ENCODE results near the gene ATF7. TPM values are rescaled to one million over a fixed set of nuclear protein-coding genes. Genes with fewer than 3 reads are reported as not detected.

The ATF7 gene
- total RNA-seq, 1 experiment from 2014 or later: 24.7 TPM

DNA sequence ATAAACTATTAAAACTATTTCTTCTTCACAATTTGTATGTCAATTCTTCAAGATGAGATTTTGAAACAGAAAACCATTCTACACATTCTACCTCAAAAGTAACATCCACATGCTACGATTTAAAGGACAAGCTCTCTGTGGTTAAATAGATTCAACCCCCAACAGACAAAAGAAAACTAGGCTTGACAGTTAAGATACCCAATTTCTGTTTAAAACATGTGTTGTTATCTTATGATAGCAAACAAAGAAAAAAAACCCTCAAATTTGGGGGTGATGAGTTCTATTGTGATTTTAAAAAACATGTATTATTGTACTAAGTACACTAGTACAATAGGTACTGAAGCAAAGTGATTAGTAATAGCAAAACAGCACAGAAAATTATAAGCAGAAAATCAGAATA is 33.8 kb downstream of the ATF7 start:
- Histone ChIP-seq H2AFZ (no peak overlapping the region), H3K4me1 (replicated peaks; ENCODE audit: insufficient read depth) (no peaks in the 10 kb centered on the region), H3K9me2 (ENCODE audit: insufficient read depth) (no peaks in the 10 kb centered on the region), H3K27ac (no peak overlapping the region), H3K36me3 (ENCODE audit: low read depth) (no peaks in the 10 kb centered on the region), H3K27me3 (ENCODE audit: insufficient read depth, low read depth) (no peaks in the 10 kb centered on the region), H3K9me3 (ENCODE audit: insufficient read depth, low read depth) (no peaks in the 10 kb centered on the region), H3F3A (ENCODE audit: insufficient read depth, low read depth) (no peaks in the 10 kb centered on the region), H4K20me1 (ENCODE audit: insufficient read depth) (no peaks in the 10 kb centered on the region; the same call in 1 of the 2 replicates), H3K4me3 (no peak overlapping the region), H3K79me2 (ENCODE audit: low read depth) (no peaks in the 10 kb centered on the region), H3K4me2 (no peak overlapping the region)
- ChIA-PET CTCF (interaction anchor here (0.7 kb wide), 1 partner anchor 24 kb away, joined by 4 read pairs; no protein-coding TSS in a partner anchor), POLR2A (ENCODE audit: unreplicated experiment) (no interaction called here)
- TF ChIP-seq, protein P1, sequence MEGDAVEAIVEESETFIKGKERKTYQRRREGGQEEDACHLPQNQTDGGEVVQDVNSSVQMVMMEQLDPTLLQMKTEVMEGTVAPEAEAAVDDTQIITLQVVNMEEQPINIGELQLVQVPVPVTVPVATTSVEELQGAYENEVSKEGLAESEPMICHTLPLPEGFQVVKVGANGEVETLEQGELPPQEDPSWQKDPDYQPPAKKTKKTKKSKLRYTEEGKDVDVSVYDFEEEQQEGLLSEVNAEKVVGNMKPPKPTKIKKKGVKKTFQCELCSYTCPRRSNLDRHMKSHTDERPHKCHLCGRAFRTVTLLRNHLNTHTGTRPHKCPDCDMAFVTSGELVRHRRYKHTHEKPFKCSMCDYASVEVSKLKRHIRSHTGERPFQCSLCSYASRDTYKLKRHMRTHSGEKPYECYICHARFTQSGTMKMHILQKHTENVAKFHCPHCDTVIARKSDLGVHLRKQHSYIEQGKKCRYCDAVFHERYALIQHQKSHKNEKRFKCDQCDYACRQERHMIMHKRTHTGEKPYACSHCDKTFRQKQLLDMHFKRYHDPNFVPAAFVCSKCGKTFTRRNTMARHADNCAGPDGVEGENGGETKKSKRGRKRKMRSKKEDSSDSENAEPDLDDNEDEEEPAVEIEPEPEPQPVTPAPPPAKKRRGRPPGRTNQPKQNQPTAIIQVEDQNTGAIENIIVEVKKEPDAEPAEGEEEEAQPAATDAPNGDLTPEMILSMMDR (conservative IDR thresholded peaks at IDR 0.05): no peak
- no peak for TF ChIP-seq EZH2 (IDR thresholded peaks at IDR 0.05; ENCODE audit: low read depth)
- intact Hi-C loops (cut with micrococcal nuclease; ENCODE audit: unreplicated experiment): no loop called here
- no TSS peak for BruUV-seq (replicated peaks)
- DNase-seq: no peak

DNA sequence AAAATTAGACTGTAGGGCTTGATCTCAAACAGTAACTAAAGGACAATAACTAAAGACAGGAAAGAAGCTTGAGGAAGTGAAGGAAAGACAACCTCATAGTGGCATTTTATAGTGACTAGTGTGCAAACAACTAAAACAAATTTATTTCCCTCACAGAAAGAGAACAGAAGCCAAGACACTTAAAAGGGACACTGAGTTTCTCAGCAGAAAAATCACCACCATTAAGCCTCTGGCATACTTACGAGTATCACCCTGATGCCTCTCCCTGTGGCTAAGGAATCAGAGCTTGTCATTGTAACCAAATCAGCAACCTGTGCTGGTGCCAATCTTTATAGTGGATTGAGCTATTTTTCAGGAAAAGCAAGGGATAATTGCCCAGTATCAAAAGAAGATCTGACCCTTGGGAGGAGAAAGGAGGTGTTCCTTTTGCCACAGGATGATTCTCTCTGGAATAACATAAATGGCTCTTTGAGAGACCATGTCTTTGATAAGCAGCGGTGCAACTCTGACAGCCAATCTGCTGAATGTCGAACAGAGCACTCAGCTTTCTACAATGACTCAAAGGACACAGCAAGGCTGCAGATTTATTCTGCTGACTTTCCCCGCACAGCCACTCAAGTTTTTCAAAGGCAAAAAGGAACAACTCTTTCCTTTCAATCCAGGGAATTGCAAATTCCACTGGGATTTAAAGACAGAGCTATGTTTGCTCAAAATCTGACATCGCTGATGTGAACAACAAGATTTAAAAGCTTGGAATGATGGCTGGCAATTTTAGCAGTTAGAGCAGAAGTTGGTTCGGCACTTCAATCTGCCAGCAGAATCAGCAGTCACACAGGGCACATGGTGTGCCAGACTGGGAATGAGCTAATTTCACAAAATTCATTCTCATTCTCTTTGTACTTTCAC is 34.6 kb downstream of the ATF7 start:
- Histone ChIP-seq H3F3A (ENCODE audit: insufficient read depth, low read depth) (no peaks in the 10 kb centered on the region), H3K4me2 (no peak overlapping the region), H3K27me3 (ENCODE audit: insufficient read depth, low read depth) (no peaks in the 10 kb centered on the region), H3K4me3 (no peak overlapping the region), H2AFZ (no peak overlapping the region), H3K9me3 (ENCODE audit: insufficient read depth, low read depth) (no peaks in the 10 kb centered on the region), H3K27ac (no peak overlapping the region), H4K20me1 (ENCODE audit: insufficient read depth) (no peaks in the 10 kb centered on the region; the same call in 1 of the 2 replicates), H3K4me1 (replicated peaks; ENCODE audit: insufficient read depth) (no peaks in the 10 kb centered on the region), H3K79me2 (ENCODE audit: low read depth) (no peaks in the 10 kb centered on the region), H3K36me3 (ENCODE audit: low read depth) (no peaks in the 10 kb centered on the region), H3K9me2 (ENCODE audit: insufficient read depth) (no peaks in the 10 kb centered on the region)
- no peak for TF ChIP-seq EZH2 (IDR thresholded peaks at IDR 0.05; ENCODE audit: low read depth)
- TF ChIP-seq, protein P1 (conservative IDR thresholded peaks at IDR 0.05): no peak
- intact Hi-C loops (cut with micrococcal nuclease; ENCODE audit: unreplicated experiment): no loop called here
- no peak for DNase-seq
- POLR2A ChIA-PET (ENCODE audit: unreplicated experiment): interaction anchor here (0.6 kb wide), 1 partner anchor 21 kb away, joined by 3 read pairs; no protein-coding TSS in a partner anchor
- no TSS peak for BruUV-seq (replicated peaks)
- CTCF ChIA-PET: interaction anchor here (0.5 kb wide), 1 partner anchor 92 kb away, joined by 3 read pairs; no protein-coding TSS in a partner anchor

DNA sequence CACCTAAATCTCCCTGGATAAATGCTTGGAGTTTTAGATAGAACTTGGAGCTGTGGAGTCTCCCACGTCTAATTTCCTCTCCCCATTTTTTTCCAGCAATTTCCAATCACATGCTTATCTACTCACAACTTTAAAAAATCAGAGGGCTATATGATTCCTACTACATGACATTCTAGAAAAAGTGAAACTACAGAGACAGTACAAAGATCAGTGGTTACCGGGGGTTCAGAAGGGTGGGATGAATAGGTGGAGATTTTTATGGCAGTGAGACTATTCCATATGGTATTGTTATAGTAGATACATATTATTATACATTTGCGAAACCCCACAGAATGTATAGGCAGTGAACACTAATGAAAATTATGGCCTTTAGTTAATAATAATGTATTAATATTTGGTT is 35.5 kb downstream of the ATF7 start:
- no peak for DNase-seq
- Histone ChIP-seq H3K4me1 (replicated peaks; ENCODE audit: insufficient read depth) (no peaks in the 10 kb centered on the region), H3F3A (ENCODE audit: insufficient read depth, low read depth) (no peaks in the 10 kb centered on the region), H3K27ac (no peak overlapping the region), H3K4me3 (no peak overlapping the region), H3K9me3 (ENCODE audit: insufficient read depth, low read depth) (no peaks in the 10 kb centered on the region), H3K79me2 (ENCODE audit: low read depth) (no peaks in the 10 kb centered on the region), H2AFZ (no peak overlapping the region), H3K9me2 (ENCODE audit: insufficient read depth) (no peaks in the 10 kb centered on the region), H4K20me1 (ENCODE audit: insufficient read depth) (no peaks in the 10 kb centered on the region), H3K36me3 (ENCODE audit: low read depth) (no peaks in the 10 kb centered on the region), H3K27me3 (ENCODE audit: insufficient read depth, low read depth) (no peaks in the 10 kb centered on the region), H3K4me2 (no peak overlapping the region)
- ChIA-PET POLR2A (ENCODE audit: unreplicated experiment) (no interaction called here), CTCF (no interaction called here)
- intact Hi-C loops (cut with micrococcal nuclease; ENCODE audit: unreplicated experiment): no loop called here
- BruUV-seq (replicated peaks): no TSS peak
- TF ChIP-seq, protein P1 (conservative IDR thresholded peaks at IDR 0.05): no peak
- no peak for TF ChIP-seq EZH2 (IDR thresholded peaks at IDR 0.05; ENCODE audit: low read depth)

All from PC-9 (cell line).